Parietal lobe (tissue), 1 donor: ENCODE data around the gene DFFA. TPM values are rescaled to one million over a fixed set of nuclear protein-coding genes. Genes with fewer than 3 reads are reported as not detected.

ENCODE experiments used
- total RNA-seq: library from RNA; depleted of rRNA; stranded (reverse); fragments of >200 nt; gene quantifications from one replicate; pipeline ENCODE4 v1.2.3, GENCODE V29; 2014

Gene DFFA, protein sequence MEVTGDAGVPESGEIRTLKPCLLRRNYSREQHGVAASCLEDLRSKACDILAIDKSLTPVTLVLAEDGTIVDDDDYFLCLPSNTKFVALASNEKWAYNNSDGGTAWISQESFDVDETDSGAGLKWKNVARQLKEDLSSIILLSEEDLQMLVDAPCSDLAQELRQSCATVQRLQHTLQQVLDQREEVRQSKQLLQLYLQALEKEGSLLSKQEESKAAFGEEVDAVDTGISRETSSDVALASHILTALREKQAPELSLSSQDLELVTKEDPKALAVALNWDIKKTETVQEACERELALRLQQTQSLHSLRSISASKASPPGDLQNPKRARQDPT
- total RNA-seq = 32.2 TPM

DNA sequence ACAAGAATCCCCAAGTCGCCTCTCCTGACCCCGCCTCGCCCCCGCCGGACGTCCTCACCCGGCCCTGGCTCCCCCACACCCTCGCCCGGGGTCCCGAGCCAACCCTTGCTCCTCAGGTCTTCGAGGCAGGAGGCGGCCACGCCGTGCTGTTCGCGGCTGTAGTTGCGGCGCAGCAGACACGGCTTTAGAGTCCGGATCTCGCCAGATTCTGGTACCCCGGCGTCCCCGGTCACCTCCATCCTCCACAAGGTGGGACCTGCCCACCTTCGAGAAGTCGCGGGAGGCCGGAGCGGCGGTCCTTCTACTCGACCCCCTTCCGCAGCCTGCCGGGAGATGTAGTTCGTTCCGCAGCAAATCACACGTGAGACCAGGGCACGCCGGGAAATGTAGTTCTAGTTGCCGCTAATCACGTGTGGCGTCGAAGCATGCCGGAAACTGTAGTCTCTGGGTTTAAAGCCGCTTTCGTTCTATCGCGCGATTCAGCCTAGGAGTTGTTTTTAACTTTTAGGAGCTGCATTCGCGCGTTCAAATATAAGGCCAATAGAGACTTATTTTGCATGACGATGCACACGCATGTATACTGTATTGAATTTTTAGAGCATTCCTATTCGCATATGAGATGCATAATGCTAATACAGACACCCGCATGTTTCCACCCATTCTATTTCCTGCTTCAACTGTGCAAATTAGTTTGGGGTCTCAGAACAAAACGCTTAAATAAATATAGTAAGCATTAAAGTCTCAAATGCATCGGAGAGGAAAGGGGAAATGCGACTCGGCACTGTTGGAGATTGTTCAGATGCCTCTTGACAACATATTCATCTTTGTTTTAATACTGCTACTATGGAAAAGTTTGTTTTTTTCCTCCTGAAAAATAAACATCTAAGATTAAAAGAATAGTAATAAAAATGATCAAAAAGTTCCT, at the start of gene DFFA:
TSS of gene DFFA (minus strand) at position 310 of the 925 bp plus-strand sequence. CDS start at position 239, 71 bp downstream.

DNA sequence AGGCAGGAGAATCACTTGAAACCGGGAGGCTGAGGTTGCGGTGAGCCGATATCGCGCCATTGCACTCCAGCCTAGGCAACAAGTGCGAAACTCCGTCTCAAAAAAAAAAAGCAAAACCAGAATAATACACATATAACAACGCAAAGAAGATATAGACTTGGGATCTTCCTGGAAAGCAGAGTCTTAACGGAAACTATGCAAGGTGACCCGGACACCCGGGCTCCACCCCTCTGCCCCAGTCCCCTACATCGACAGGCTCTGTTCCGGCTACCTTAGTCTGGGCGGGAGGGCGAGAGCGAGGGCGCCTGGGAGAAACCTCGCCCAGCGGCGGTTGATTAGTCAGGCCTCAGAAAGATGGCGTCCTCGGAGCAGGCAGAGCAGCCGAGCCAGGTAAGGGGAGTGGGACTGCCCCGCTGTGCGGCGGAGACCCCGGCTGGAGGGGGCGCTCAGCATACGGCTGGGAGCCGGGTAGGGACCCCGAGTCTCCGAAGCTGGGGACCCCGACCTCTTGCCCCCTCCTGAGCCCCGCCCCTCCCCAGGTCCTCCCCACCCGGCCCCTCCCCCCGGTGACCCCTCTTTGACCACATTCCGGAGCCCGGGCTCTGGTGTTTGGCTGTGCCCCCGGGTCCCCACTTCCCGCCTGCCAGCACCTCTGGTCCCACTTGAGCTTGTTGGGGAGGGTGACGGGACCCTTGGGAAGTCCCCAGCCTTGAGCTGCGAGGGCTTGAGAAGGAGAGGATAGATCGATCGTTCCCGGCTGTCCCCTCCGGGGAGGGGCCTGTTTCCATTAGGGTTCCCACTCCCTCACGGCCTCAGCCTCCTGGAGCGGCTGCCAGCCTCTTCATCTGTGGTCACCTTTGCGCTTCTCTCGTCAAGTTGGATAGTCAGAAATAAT, 2.5 kb upstream of the DFFA start, which contains the start of gene PEX14:
TSS of gene PEX14 (plus strand) at position 338 of the 895 bp plus-strand sequence. CDS start at position 355, 17 bp downstream.

DNA sequence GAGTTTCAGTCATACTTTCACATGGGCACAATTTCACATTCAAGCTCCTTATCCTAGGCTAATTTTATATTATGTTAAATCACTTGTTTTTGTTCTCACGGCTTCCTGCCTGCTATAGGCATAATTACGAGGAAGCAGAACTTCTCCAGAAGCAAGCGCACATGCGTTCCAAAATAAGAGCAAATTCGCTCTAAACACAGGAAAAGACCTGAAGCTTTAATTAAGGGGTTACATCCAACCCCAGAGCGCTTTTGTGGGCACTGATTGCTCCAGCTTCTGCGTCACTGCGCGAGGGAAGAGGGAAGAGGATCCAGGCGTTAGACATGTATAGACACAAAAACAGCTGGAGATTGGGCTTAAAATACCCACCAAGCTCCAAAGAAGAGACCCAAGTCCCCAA, 22.6 kb downstream of the DFFA start, which contains the start of gene CORT:
TSS of gene CORT (plus strand) at position 281 of the 400 bp plus-strand sequence. CDS start 193 bp downstream, outside the sequence.

DNA sequence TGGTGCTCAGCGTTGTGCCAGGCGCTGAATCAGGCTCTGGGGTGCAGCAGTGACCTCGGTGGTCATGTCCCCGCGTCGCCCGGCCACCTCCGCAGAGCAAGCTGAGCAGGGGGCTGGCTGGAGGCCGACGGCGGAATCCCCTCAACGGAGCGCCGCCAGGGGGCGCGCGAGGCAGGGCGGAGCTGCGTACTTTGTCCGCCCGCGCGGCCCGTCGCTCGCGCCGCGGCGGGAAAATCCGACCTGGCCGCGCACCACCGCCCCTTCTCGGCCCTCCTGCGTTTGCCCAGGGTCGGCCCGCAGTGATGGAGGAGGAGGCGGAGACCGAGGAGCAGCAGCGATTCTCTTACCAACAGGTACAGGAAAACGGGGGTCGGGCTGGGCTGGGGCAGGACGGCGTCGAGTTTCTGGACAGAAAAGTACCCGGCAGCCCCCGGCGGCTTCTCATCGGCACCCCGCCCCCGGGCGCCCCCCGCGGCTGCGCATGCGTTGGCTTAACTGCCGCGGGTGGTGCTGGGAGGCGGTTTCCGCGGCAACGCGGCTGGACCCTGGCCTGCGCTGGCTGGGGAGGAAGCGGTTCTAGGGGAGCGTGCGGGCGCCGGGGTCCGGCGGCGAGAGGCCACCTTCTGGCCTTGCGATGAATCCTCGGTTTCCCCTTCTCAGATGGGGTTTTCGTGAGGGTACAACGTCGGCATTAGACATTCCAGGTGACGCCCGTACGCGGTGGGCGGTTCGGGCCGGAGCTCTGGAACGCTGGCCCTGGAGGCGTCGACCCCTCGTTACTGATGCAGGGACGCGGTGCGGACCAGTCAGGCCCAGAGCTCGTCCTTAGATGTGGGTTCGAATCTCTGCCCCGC, 41.9 kb downstream of the DFFA start, which contains the start of gene CENPS:
TSS of gene CENPS (plus strand) at position 218 of the 854 bp plus-strand sequence. CDS start at position 303, 85 bp downstream.

Other genes with a start within 250 kb of the DFFA start
- 92.0 TPM for gene PGD, start 73.5 kb downstream of the DFFA start, total RNA-seq
- gene CENPS, start 42.1 kb downstream of the DFFA start, total RNA-seq = 7.2 TPM
- gene CORT, start 22.5 kb downstream of the DFFA start, total RNA-seq = 3.8 TPM
- 13.8 TPM for gene PEX14, start 2.4 kb upstream of the DFFA start, total RNA-seq